NCI-H1092 (cell line): ENCODE data around the gene NEUROD2.
"Not testable (repeated sequence)": the region's sequence is repeated elsewhere in the genome, so short reads cannot be mapped to it uniquely, and the experiment has no call there.

Experiments
- DNase-seq: peaks from one replicate; lab custom pipeline; 2025; lab: John Stamatoyannopoulos, UW

The NEUROD2 gene

DNA sequence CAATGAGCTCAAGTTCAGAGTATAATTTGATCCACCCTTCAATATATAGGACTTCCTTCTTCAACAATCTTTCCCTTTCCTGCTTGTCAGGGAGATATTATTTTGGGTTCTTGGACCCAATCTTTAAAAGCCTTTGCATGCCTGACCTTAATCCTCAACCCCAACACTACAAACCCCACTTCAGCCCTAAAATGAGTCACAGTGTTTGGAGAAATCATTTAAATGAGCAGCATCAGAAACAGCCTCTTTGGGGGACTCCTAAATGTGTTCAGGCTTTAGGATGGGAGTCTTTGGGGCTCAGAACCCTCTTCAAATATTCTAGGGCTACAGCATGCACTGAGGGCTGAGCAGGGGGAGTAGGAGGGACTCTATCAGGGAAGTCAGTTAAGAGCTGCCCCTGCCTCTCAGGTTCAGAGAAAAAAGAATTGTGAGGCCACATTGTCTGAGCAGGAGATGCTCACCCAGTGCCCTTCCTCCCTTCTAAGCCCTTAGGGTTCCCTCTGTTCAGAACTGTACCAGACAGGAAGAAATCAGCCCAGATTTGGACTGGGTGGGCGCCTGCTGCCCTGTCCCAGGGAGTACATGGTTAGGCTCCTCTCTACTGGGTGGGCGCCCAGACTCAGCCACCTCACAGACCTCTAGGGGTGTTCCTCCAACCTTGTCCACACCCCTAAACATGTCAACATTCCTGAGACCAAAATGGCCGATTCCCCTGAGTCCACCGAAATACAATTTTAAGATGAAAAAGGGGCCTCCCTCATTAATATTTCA is 5.0 kb downstream of the NEUROD2 start:
- DNase-seq, result no peak

DNA sequence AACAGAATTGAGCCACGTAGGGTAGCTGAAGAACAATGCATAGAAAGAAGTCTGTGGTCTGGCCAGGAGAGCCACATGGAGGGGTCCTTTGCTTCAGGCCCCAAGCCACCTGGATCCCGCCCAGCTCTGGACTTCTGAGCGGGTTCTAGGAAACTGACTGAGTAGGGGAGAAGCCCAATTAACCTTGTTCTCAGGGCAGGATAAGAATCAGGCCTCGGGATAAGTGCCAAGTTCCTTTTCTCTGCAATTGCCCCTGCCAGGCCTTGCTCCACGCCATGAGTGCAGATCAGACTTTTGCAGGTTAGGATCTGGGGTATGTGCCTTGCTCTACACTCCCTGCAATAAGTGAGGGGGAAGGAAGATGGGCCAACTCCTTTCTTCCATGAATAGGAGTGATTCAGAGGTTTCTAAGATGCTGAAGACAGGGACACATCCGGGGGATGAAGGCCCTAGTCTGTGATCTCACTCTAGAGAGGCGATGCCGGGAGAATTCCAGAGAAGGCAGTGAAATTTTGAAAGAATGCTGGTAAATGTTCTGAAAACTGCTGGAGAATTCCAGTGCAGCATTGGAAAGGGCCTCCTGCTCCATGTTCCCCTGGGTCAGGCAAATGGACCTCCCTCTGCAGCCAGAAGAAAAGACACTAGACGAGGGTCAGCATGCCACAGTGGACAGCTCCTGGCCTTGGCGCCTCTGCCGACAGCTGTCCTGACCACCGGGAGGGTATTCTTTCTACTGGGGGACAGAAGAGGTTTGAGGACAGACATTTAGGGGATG is 5.8 kb downstream of the NEUROD2 start:
- no peak for DNase-seq

DNA sequence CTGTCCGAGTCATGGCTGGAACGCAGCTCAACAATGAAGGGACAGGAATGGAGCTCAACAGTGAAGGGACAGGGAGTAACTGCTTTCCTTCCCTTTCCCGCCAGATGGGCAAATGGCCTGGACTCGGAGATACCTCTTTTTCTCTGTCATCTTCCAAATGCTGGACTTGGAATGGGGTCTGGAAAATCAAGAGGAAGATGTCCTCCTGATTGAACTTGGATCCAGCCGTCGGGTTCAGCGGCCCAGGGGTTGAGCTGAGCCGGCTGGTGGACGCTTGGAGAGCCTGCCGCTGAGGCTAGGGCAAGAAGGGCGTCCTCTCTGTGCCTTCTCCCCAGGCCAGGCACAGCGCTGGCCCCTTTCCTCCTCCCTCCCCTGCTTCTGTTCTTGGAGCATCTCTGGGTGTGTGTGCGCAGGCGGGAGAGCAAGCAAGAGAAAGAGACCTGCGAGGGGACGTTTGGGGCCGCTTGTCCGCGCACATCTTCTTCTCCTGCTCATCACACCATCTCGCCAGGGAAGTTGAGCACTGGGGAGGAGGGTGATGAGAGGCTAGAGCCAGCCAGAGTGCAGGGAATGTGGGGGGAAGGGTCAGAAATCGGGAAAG is 6.6 kb downstream of the NEUROD2 start:
- no peak for DNase-seq

- DNase-seq, result no peak
These were observed 7.3 kb downstream of the NEUROD2 start for GRCh38 chr17:39600288-39600996.

- no peak for DNase-seq
These were observed 8.0 kb downstream of the NEUROD2 start for GRCh38 chr17:39599665-39600231.

DNA sequence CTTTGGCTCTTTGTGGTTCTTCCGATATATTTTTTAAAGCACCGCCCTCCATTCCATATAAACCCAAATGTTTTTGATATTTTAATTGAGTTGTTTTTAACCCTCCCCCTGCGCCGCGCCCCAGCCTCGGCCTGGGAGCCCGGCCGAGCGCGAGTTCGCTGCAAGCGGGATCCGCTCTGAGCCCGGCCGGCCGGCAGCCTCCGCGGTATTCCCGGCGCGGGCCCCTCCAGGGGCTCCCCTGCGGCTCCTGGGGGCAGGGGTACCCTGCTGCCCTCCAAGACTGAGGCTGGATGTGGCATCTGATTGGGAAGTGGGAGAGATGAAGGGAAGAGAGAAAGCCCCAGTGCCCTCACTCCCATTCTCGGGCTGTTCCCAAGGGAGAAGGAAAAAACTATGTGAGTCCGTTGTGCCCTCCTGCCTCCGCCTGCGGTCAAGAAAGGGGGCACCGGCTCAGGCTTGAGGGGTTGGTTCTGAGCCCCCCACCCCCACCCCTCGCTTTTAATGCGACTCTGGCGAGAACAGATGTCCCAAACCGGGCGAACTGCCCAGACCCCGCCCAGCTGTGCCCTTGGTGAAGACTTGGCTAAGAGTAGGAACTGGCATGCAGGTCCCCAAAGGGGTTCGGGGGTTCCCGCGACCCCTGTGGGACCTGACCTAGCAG is 8.6 kb downstream of the NEUROD2 start:
- no peak for DNase-seq

DNA sequence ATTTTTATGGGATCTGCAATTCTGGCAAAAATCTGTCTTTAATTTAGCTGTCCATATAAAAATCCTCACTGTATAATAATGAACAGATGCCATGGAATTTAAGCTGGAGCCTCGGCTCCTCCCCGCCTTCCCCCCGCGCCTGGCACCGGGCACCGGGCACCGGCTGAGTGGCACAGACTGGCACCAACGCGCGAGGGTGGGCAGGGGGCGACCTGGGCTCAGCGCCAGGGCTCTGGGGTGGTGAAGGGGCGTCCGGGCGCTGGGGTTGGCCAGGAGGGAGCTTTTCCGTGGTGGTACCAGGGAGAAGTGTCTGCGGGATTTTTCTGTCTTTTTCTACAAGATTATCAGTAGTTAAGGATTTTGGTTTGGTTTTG is 9.1 kb downstream of the NEUROD2 start:
- no peak for DNase-seq

- no peak for DNase-seq
These were observed 9.7 kb downstream of the NEUROD2 start for GRCh38 chr17:39598047-39598481.

DNA sequence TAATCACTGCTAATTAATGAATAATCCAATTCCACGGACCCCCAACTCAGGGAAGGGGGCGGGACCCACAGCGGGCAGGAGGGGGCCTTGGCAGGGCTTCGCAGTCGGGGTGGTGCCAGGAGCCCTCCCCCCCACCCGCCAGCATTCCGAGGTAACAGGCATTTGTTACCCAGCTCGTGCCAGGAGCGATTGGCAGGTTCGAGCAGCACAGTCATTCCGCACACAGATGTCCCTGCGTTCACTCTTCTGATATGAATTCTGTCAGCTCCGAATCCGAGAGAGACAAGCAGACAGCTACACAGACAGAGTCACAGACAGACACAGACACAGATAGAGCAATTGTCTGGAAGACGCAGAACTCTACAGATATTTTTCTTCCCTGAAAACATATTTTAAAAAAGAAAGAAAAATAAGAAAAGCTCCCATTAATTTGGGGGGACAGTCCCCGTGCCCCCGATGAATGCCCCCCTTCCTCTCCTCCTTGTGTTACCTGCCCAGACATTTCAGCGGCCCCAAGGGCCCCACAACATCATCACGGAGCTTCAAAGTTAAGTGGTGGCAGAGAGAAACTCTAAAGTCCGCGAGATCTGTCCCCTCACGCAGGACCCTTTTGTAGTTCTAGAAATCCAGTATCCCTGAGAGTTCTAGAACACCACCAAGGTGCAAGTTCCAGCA is 10.2 kb downstream of the NEUROD2 start:
- DNase-seq, result no peak

DNA sequence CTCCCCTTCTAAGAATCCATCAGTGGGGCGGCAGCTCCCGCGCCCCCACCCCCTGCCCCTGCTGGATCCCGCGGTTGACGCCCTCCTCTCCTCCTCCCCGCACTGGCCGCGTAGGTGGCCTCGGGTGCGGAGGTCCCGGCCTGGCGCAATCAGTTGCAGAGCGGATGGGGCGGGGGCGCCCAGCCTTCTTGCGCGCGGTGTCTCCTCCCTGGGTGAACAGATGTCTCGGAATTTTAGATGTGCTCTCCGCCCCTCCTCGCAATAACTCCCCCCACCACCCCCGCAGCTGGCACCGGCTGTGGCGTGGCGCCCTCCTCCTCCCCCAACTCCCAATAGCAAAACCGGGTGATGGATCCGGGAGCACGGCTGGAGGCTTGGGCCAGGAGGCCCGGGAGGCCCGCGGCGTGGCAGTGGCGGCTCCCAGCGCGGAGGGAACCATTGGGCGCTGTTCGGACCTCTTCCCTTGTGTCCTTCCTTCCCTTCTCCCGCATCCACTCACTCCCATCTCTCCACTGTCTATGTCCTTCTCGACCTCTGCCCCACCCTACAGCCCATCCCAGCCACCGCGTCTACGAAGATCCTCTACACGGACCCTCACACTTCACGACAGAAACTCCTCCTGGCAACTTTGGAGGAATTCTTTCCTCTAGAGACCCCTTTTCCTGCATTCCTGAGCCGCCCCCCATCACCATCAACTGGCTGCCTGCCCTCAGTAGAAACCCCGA is 11.0 kb downstream of the NEUROD2 start:
- no peak for DNase-seq

DNA sequence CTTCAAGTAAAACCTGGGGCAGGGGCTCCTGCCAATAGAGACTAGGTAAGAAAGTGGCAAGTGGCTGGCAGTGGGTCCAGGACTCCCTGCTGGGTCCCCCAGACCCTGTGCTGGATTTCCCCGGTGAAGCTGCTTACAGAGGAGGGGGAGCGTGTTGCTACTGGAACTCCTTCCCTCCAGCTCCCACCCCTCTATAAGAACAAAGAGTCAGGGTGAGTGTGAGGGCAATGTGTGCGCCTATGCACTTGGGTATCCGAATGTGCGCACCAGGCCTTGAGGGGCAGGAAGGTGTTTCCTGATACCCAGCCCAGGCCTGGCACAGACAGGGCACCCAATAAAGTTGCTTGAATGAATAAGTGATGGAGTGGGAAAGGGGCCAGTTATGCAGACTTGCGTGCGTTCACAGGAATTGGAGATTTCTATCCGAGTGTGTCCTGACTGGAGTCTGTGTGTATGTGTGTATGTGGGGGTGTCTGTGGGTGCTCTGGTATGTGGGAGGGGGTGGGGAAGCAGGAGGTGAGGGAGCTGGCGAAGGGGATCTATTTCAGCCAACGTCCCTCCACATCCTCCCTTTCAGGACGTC is 11.7 kb downstream of the NEUROD2 start:
- DNase-seq, result no peak

DNA sequence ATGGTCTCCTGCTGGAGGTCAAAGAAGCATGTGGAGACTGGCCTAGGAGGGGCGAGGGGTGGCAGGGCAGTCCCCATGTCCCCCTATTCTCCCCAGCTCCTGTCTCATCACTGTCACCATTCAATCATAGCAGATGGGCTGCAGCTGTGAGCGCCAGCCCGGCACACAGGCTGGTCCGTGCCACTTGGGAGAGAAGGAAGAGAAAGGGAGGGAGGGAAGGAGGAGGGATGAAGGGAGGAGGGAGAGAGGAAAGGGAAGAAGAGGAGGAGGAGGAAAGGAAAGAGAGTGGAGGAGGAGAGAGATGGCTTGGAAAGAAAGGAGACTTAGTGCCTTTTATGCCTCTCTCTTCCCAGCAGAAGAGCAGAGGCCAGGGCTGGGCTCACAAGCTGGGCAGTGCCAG is 12.4 kb downstream of the NEUROD2 start:
- DNase-seq, result no peak

GRCh38 chr17:39593371-39593770 is 14.3 kb downstream of the NEUROD2 start:
- no peak for DNase-seq

DNA sequence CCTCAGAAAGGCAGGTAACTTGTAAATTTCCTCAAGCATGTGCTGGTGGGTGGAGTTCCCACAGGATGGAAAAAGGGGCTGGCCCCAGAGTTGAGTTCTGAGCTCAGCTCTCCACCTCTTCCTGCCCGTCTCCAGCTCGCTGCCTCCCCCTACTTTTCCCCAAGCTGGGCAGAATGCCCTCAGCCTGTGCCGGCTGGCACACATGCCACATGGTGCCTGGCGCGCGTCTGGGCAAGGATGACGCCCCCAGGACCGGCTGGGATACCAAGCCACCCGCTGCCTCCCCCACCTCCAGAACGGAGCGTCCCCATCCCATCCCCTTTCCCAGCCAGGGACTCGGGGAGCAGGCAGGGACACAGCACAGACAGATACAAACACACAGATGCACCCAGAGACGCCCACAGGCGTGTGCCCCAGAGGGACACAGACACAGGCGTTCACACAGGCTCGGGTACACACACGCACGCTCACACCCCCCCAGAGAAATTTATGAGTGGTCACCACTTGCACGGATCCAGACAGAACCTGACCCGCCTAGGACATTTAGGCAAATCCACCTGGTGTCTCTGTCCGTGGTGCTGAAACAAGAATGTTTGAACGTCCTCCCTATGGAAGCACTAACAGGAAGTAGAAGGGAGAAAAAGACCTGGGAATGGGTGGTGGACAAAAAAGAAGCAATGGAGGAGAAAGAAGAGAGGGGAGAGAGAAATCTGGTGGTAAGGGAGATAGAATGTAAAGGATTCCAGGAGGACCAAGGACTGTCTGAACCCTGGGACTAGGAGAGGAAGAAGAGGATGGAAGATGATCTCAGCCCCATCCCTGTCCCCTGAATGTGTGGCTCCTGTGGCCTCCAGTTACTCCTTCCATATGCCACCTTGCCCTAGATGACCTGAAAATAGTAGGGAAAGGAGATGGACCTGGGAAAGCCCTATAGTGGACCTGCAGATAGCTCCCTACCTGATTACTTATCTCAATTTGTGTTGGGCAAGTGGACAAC is 15.5 kb downstream of the NEUROD2 start:
- DNase-seq, result no peak

DNA sequence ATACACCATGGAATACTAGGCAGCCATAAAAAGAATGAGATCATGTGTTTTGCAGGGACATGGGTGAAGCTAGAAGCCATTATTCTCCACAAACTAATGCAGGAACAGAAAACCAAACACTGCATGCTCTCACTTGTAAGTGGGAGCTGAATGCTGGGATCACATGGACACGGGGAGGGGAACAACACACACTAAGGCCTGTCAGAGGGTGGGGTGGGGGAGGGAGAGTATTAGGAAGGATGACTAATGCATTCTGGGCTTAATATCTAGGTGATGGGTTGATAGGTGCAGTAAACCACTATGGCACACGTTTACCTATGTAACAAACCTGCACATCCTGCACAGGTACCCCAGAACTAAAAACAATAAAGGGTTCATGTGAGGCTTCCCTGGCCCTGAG is 17.5 kb downstream of the NEUROD2 start:
- DNase-seq, result not testable (repeated sequence)

- DNase-seq, result no peak
These were observed 25.1 kb downstream of the NEUROD2 start for GRCh38 chr17:39582658-39583057.

DNA sequence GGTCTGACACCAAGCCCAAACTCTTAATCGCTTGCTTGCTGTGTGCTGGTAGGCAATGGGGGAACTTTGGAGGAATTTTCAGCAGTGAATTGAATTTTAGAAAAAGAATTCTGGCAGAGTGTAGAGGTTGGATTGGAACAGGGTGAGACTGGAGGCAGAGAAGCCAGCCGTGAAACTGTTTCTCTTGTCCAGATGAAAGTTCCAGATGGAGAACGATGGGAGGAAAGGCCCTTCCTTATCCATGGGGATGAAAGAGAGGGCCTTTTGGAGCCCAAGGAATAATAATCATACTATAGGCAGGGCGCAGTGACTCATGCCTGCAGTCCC is 26.0 kb downstream of the NEUROD2 start:
- no peak for DNase-seq

- DNase-seq, result no peak
These were observed 26.5 kb downstream of the NEUROD2 start for GRCh38 chr17:39581071-39581758.
